GM13977 (cell line): Measurements from ENCODE around the gene MAPK14.

Experiments used
- DNase-seq: peaks from one replicate; pipeline ENCODE4 v3.0.0; 2012; ENCODE audit warnings: low spot score
- CTCF ChIP-seq: IDR thresholded peaks from 2 replicates; pipeline ENCODE4 v1.5.1; 2012; ENCODE audit warnings: mild to moderate bottlenecking, control low read depth; ENCODE audit not compliant: insufficient read depth; ENCODE audit errors: extremely low read depth, missing control alignments
- in situ Hi-C: fragments of 300-500 bp; cut with MboI; formaldehyde crosslinking; loops from one replicate; pipeline ENCODE4 v1.12.0; 2022; ENCODE audit warnings: low sequenced_read_pairs, low pct_unique_long_range_greater_than_20kb, mixed read lengths, inconsistent platforms; ENCODE audit not compliant: unreplicated experiment

Gene MAPK14

GRCh38 chr6:36141961-36142360 is 114.4 kb downstream of the MAPK14 start:
- DNase-seq, result no peak
- in situ Hi-C loops, result no loop called here
- TF ChIP-seq CTCF, result no peak

GRCh38 chr6:36142971-36143838 is 115.6 kb downstream of the MAPK14 start:
- in situ Hi-C loops, result no loop called here
- TF ChIP-seq CTCF, result no peak
- DNase-seq, result no peak

- no peak for TF ChIP-seq CTCF
- DNase-seq, result no peak
- in situ Hi-C loops, result no loop called here
Observed at GRCh38 chr6:36145495-36145894, 117.9 kb downstream of the MAPK14 start.

- in situ Hi-C loops, result no loop called here
- DNase-seq, result no peak
- TF ChIP-seq CTCF, result no peak
Observed at GRCh38 chr6:36147294-36147693, 119.7 kb downstream of the MAPK14 start.

- in situ Hi-C loops, result no loop called here
- no peak for DNase-seq
- no peak for TF ChIP-seq CTCF
Observed at GRCh38 chr6:36149476-36149875, 121.9 kb downstream of the MAPK14 start.

- in situ Hi-C loops, result no loop called here
- TF ChIP-seq CTCF, result no peak
- no peak for DNase-seq
Observed at GRCh38 chr6:36150283-36150682, 122.7 kb downstream of the MAPK14 start.
